HG03571 (cell line): ENCODE results near the gene ATP2A3.

ENCODE experiments used
- ATAC-seq: cut with Tn5 transposase; IDR thresholded peaks from one replicate; pipeline ENCODE4 v1.9.1; 2021; ENCODE audit not compliant: unreplicated experiment

Gene ATP2A3

DNA sequence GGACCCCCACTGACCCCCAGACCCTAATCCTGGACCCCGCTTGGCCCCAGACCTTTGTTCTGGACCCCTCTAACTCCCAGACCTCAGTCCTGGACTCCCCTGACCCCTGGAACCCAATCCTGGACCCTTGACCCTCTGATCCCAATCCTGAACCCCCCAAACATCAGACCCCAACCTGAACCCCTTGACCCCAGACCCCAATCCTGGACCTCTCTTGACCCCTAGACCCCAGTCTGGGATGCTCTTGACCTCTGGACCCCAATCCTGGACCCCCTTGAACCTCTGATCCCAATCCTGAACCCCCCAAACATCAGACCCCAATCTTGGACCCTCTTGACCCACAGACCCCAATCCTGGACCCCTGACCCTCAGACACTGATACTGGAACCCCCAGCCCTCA is 34.5 kb downstream of the ATP2A3 start:
- ATAC-seq = no peak

DNA sequence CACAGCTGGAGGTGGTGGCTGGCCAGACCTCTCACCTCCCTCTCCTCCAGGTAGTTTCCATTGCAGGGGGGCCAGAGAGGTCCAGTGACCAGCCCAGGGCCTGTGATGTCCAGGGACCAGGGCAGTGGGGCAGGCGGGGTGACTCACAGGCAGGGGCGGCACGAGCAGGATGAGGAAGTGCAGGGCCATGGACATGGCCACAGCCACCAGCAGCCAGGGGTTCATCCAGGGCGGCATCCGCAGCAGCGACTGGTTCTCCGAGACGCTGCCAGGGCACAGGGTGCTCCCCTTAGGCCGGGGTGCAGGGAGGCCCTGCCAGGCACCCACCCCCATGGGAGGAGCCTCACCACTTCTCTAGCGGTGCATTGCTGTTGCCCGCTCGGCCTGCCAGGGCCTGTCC is 35.1 kb downstream of the ATP2A3 start:
- ATAC-seq = no peak

- ATAC-seq = no peak
Observed at GRCh38 chr17:3928406-3928805, 35.8 kb downstream of the ATP2A3 start.

DNA sequence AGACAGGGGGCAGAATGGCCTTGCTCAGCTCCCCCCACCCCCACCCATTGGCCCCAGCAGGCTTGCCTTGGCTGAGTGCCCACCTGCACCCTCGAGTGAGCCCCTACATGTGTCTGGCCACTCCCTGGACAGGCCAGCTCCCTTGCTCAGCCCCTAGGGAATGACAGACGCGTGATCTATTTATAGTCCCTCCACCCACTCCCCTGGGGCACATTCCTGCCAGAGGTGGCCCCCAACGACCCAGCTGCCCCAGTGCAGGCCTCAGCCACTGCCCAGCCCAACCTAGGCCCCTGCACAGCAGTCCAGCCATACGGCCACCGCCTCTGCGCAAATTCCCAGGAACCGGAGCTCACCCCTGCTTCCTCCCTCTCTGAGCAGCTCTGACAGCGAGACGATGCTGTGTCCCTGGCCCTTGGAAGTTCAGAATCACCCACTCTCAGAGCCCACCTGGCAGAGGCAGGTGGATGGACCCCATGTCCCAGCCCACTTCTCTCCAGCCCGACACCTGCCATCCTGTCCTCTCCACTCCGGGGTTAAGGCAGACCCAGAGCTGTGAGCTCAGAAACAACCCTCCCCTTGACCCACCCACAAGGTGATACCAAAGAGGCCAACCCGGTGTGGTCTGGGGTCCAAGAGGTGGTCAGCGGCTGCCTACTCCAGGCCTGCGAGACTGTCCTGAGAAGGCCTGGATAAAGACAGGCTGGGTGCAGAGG is 36.5 kb downstream of the ATP2A3 start:
- ATAC-seq = no peak

GRCh38 chr17:3926860-3927627 is 37.2 kb downstream of the ATP2A3 start:
- no peak for ATAC-seq

- ATAC-seq = no peak
Observed at GRCh38 chr17:3925684-3926485, 38.4 kb downstream of the ATP2A3 start.

- no peak for ATAC-seq
Observed at GRCh38 chr17:3924512-3925350, 39.5 kb downstream of the ATP2A3 start.

DNA sequence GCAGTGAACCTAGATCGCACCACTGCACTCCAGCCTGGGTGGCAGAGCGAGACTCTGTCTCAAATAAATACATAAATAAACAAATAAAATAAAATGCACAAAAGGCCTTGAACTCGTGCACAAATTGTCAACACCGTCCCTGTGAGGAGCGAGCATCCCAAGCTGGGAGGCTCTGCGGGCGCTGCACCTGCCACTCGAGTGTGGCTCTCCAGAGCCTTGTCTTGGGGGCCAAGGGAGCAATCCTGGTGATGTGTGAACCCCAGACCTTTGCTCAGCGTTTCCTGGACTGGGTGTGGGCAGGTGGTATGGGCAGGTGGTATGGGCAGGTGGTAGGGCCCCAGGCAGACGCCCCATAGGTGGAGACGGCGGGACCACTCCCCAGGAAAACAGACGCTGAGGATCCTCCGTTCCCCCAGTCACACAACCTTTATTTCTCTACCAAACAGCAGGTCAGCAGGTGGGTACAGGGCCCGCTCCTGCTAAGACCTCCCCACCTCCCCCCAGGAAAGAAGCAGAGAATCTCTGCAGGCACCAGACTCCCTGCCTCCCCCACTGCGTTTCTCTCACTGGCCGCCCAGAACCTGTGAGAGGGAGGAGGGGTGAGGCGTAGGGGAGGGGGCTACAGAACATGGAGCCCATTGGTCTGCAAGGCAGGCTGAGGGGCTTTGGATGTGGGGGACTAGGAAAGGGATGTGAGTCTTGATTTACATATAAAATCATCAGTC is 40.6 kb downstream of the ATP2A3 start:
- no peak for ATAC-seq

- ATAC-seq = no peak
Observed at GRCh38 chr17:3922765-3923164, 41.5 kb downstream of the ATP2A3 start.

DNA sequence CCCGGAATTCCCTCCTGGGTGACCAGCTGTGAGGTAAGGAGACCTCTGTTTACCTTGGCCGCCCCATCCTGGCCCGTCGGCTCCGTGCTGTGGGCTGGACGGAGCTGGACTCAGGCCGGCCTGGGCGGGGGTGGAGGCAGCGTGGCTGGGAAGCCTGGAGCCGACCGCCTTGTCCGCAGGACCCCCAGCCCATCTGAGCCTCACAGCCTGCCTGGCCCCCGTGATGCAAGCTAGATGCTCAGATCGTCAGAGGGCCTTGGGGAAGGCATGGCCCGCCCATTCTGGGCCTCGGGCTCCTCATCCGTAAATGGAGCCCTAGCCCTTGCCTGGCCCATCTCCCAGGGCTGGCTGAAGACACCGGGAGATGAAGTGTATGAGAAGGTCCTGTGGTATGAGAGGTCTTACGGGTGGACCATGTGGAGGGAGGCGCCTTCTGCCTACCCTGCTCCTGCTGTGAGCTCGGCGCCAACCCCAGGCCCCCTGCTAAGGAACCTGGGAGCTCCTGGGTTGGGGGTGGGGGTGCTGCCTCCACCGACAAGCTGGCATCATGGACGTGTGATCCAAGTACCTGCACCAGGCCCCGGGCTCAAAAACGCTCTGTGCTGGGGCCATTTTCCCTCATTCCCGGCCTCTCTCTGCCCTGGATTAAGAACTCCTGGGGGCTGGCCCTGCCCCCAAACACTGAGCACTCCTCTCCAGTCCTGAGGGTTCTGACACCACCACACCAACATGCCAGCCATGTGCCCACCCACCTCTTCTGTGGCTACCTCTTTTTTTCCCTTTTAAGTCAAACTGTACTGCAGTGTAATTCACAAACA is 42.5 kb downstream of the ATP2A3 start:
- ATAC-seq = no peak

- ATAC-seq = no peak
Observed at GRCh38 chr17:3921006-3921405, 43.2 kb downstream of the ATP2A3 start.

GRCh38 chr17:3919123-3919624 is 45.1 kb downstream of the ATP2A3 start:
- no peak for ATAC-seq

- no peak for ATAC-seq
Observed at GRCh38 chr17:3918372-3919122, 45.7 kb downstream of the ATP2A3 start.

DNA sequence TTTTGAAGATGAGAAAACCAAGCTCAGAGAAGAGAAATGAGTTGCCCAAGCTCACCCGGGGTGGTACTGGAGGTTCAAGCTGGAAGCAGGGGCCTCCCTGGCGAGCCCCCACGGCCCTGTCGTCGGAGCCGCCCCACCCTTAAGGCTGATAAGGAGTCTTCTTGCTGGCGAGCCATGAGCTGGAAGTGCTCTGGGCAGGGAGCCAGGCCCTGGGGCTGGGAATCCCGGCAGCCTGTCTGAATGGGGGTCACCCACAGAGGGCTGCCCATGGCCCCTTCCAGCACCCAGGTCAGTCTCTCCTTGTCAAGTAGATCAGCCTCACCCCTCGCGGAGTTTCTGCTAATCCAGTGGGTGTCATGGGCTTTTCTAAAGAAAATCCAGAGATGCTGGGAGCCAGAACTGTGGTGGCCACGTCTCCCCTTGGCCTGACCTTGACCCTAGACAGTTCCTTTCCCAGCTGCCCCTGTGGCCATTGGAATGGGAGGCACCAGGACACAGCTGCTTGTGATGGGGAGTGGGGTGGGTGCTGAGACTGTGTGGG is 46.8 kb downstream of the ATP2A3 start:
- no peak for ATAC-seq

DNA sequence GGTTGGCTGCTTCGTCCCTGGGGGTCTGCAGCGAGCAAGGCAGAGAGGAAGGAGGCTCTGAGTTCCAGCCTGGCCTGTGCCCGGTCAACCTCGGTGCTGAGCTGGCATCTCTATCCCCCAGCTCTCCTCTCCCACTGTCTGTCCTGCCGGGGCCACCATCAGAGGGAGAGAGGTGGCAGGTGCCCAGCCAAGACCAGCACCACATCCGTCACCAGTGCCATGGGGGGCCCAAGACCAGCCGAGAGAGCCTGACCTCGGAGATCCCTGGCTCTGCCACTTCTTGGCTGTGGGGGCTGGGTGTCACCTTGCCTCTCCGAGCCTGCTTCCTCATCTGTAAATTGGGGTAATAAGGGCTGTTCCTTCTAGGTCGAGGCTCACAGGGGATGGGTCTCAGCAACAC is 47.4 kb downstream of the ATP2A3 start:
- ATAC-seq = no peak

- no peak for ATAC-seq
Observed at GRCh38 chr17:3915995-3916696, 48.1 kb downstream of the ATP2A3 start, which contains the start of gene P2RX1. P2RX1 (minus strand) TSS chr17:3916465; CDS start chr17:3916225, 240 bp downstream.

DNA sequence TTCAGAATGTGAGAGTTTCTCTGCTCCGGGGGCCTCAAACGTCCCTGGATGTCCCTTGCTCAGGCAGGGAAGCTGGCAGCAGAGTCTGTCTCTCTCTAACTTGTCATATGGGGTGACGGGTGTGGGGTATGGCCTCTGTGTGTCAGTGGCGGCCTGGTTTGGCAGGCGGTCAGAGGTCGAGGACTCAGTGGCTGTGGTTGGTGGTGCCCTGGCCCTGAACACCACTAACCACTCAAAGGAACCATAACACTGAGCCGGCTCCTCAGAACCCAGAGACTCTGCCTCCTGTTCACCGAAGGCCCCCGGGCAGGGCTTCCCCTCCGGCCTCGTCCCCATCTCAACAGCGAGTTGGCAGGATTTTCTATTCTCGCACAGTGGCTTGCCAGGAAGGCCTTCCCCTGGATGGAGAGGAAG is 48.6 kb downstream of the ATP2A3 start:
- no peak for ATAC-seq
